ENCODE results near the gene A2M. TPM values are rescaled to one million over a fixed set of nuclear protein-coding genes. Genes with fewer than 3 reads are reported as not detected.
"Not testable (repeated sequence)": the region's sequence is repeated elsewhere in the genome, so short reads cannot be mapped to it uniquely, and the experiment has no call there.

A2M gene
- total and polyA plus RNA-seq, 2 donors (not counting 1 experiment from before 2014, with no cell fraction given), result 0.04 TPM; not detected in 1

- 91% methylated on average over 2 of the region's 2 CpGs for WGBS (ENCODE audit: insufficient coverage)
- H3K9me3 Mint-ChIP-seq (ENCODE audit: insufficient read depth), result peaks cover 3% of the 10 kb centered on the region
- Histone ChIP-seq H3K9ac (ENCODE audit: low read length) (no peak overlapping the region), H3K4me3 (ENCODE audit: control extremely low read depth in 1 of 5, extremely low read depth in 1 of 5, insufficient read depth in 1 of 5, low read depth in 2 of 5, low read length in 4 of 5) (no peak overlapping the region), H2AFZ (ENCODE audit: insufficient read depth, low read depth, low read length, poor library complexity, severe bottlenecking) (no peak overlapping the region), H3K79me2 (ENCODE audit: control insufficient read depth, insufficient read depth, low read length) (no peaks in the 10 kb centered on the region), H3K27me3 (replicated peaks in 1 of 4; ENCODE audit: control extremely low read depth in 1 of 4, control insufficient read depth in 3 of 4, insufficient read depth in 4 of 4, low read length in 3 of 4) (no peaks in the 10 kb centered on the region), H3K36me3 (replicated peaks in 1 of 2; ENCODE audit: control extremely low read depth in 1 of 2, control insufficient read depth in 1 of 2, extremely low read depth in 1 of 2, insufficient read depth in 2 of 2, low read length in 1 of 2) (no peaks in the 10 kb centered on the region), H3K9me3 (ENCODE audit: control extremely low read depth in 1 of 3, control insufficient read depth in 2 of 3, insufficient read depth in 1 of 3, low read length in 2 of 3) (peaks cover 0 to 5% (median 5%) of the 10 kb centered on the region in 3 donors), H3K4me2 (replicated peaks; ENCODE audit: low read depth, low read length, poor library complexity, severe bottlenecking) (no peak overlapping the region), H3K4me1 (ENCODE audit: control insufficient read depth in 2 of 2, insufficient read depth in 2 of 2, low read length in 2 of 2) (no peaks in the 10 kb centered on the region), H4K20me1 (ENCODE audit: control insufficient read depth, insufficient read depth, low read length, poor library complexity, severe bottlenecking) (no peaks in the 10 kb centered on the region), H3K27ac (ENCODE audit: low read length in 2 of 2) (no peak overlapping the region)
- no peak overlapping the region for H3K27ac Mint-ChIP-seq
- DNase-seq (no peak), ATAC-seq (ENCODE audit: low read depth) (no peak)
- no peaks in the 10 kb centered on the region for H3K4me1 Mint-ChIP-seq
- ChIA-PET POLR2A (no interaction called here), CTCF (no interaction called here)
- no peak overlapping the region for H3K4me3 Mint-ChIP-seq
- peaks cover 24% of the 10 kb centered on the region for H3K27me3 Mint-ChIP-seq
- TF ChIP-seq EZH2 (IDR thresholded peaks at IDR 0.05; ENCODE audit: borderline replicate concordance, insufficient read depth, low read depth, low read length, poor library complexity, severe bottlenecking) (no peak), CTCF (IDR thresholded peaks at IDR 0.05) (no peak)
- intact Hi-C loops (cut with micrococcal nuclease), result no loop called here
These were observed 27.4 kb upstream of the A2M start for GRCh38 chr12:9143137-9143536.

- H3K27ac ChIP-seq (ENCODE audit: low read length in 2 of 2); H3K27ac Mint-ChIP-seq; CTCF ChIA-PET; H3K9ac ChIP-seq (ENCODE audit: low read length); ATAC-seq (ENCODE audit: low read depth); H3K9me3 ChIP-seq (ENCODE audit: control extremely low read depth in 1 of 3, control insufficient read depth in 2 of 3, insufficient read depth in 1 of 3, low read length in 2 of 3); H3K4me3 Mint-ChIP-seq; intact Hi-C loops (cut with micrococcal nuclease); H4K20me1 ChIP-seq (ENCODE audit: control insufficient read depth, insufficient read depth, low read length, poor library complexity, severe bottlenecking); DNase-seq; H3K27me3 ChIP-seq (replicated peaks in 1 of 4; ENCODE audit: control extremely low read depth in 1 of 4, control insufficient read depth in 3 of 4, insufficient read depth in 4 of 4, low read length in 3 of 4); H3K4me1 Mint-ChIP-seq; H3K4me3 ChIP-seq (ENCODE audit: control extremely low read depth in 1 of 5, extremely low read depth in 1 of 5, insufficient read depth in 1 of 5, low read depth in 2 of 5, low read length in 4 of 5); H3K4me1 ChIP-seq (ENCODE audit: control insufficient read depth in 2 of 2, insufficient read depth in 2 of 2, low read length in 2 of 2); H2AFZ ChIP-seq (ENCODE audit: insufficient read depth, low read depth, low read length, poor library complexity, severe bottlenecking); POLR2A ChIA-PET; H3K4me2 ChIP-seq (replicated peaks; ENCODE audit: low read depth, low read length, poor library complexity, severe bottlenecking); H3K9me3 Mint-ChIP-seq (ENCODE audit: insufficient read depth); H3K36me3 ChIP-seq (replicated peaks in 1 of 2; ENCODE audit: control extremely low read depth in 1 of 2, control insufficient read depth in 1 of 2, extremely low read depth in 1 of 2, insufficient read depth in 2 of 2, low read length in 1 of 2); H3K79me2 ChIP-seq (ENCODE audit: control insufficient read depth, insufficient read depth, low read length): not testable (repeated sequence)
- peaks cover 25% of the 10 kb centered on the region for H3K27me3 Mint-ChIP-seq
- 63% methylated on average over 2 of the region's 2 CpGs for WGBS (ENCODE audit: insufficient coverage)
These were observed 24.0 kb upstream of the A2M start for GRCh38 chr12:9139588-9140290.
